ENCODE measurements around the gene ELMO1.
A peak's percentile ranks its signal among the peaks of the same experiment; 100 is the strongest.

Gene ELMO1

GRCh38 chr7:37310327-37311080 lies 138.2 kb downstream of the ELMO1 start:
- no peak for DNase-seq (ENCODE audit: low spot score)

- DNase-seq (ENCODE audit: low spot score): no peak
Observed at GRCh38 chr7:37309493-37309892, 139.2 kb downstream of the ELMO1 start.

GRCh38 chr7:37304921-37305320 lies 143.7 kb downstream of the ELMO1 start:
- no peak for DNase-seq (ENCODE audit: low spot score)

- DNase-seq (ENCODE audit: low spot score): no peak
Observed at GRCh38 chr7:37297546-37297945, 151.1 kb downstream of the ELMO1 start.

GRCh38 chr7:37295401-37295800 lies 153.3 kb downstream of the ELMO1 start:
- DNase-seq (ENCODE audit: low spot score): no peak

- no peak for DNase-seq (ENCODE audit: low spot score)
Observed at GRCh38 chr7:37290731-37291130, 157.9 kb downstream of the ELMO1 start.

- no peak for DNase-seq (ENCODE audit: low spot score)
Observed at GRCh38 chr7:37289781-37290180, 158.9 kb downstream of the ELMO1 start.

- DNase-seq (ENCODE audit: low spot score): no peak
Observed at GRCh38 chr7:37289367-37289766, 159.3 kb downstream of the ELMO1 start.

GRCh38 chr7:37287131-37287855 lies 161.4 kb downstream of the ELMO1 start:
- DNase-seq (ENCODE audit: low spot score): no peak

- no peak for DNase-seq (ENCODE audit: low spot score)
Observed at GRCh38 chr7:37286454-37286832, 162.2 kb downstream of the ELMO1 start.

GRCh38 chr7:37285706-37286453 lies 162.8 kb downstream of the ELMO1 start:
- no peak for DNase-seq (ENCODE audit: low spot score)

- DNase-seq (ENCODE audit: low spot score): peak; percentile 44
Observed at GRCh38 chr7:37284805-37285231, 163.8 kb downstream of the ELMO1 start.

GRCh38 chr7:37284285-37284684 lies 164.4 kb downstream of the ELMO1 start:
- no peak for DNase-seq (ENCODE audit: low spot score)

- DNase-seq (ENCODE audit: low spot score): no peak
Observed at GRCh38 chr7:37283716-37284115, 164.9 kb downstream of the ELMO1 start.

GRCh38 chr7:37282927-37283326 lies 165.7 kb downstream of the ELMO1 start:
- no peak for DNase-seq (ENCODE audit: low spot score)

GRCh38 chr7:37282093-37282444 lies 166.6 kb downstream of the ELMO1 start:
- DNase-seq (ENCODE audit: low spot score): no peak

- no peak for DNase-seq (ENCODE audit: low spot score)
Observed at GRCh38 chr7:37281368-37282092, 167.1 kb downstream of the ELMO1 start.

GRCh38 chr7:37277513-37277912 lies 171.2 kb downstream of the ELMO1 start:
- no peak for DNase-seq (ENCODE audit: low spot score)

GRCh38 chr7:37275078-37275710 lies 173.5 kb downstream of the ELMO1 start:
- no peak for DNase-seq (ENCODE audit: low spot score)

GRCh38 chr7:37273891-37274290 lies 174.8 kb downstream of the ELMO1 start:
- no peak for DNase-seq (ENCODE audit: low spot score)

GRCh38 chr7:37269711-37270508 lies 178.8 kb downstream of the ELMO1 start:
- DNase-seq (ENCODE audit: low spot score): no peak
